A172 (cell line): ENCODE results near the gene SYK. TPM values are rescaled to one million over a fixed set of nuclear protein-coding genes. Genes with fewer than 3 reads are reported as not detected.
"Not testable (repeated sequence)": the region's sequence is repeated elsewhere in the genome, so short reads cannot be mapped to it uniquely, and the experiment has no call there.

Experiments used
- DNase-seq: peaks from one replicate; pipeline ENCODE4 v3.0.0-alpha.2; 2015; ENCODE audit warnings: low spot score
- total RNA-seq: library from RNA; depleted of rRNA; stranded (reverse); fragments of >200 nt; shearing (Covaris generic); gene quantifications from 2 replicates; pipeline ENCODE4 v1.2.3, GENCODE V29; 2014; rRNA removed

Gene SYK
- not detected in 2 replicates for total RNA-seq

DNA sequence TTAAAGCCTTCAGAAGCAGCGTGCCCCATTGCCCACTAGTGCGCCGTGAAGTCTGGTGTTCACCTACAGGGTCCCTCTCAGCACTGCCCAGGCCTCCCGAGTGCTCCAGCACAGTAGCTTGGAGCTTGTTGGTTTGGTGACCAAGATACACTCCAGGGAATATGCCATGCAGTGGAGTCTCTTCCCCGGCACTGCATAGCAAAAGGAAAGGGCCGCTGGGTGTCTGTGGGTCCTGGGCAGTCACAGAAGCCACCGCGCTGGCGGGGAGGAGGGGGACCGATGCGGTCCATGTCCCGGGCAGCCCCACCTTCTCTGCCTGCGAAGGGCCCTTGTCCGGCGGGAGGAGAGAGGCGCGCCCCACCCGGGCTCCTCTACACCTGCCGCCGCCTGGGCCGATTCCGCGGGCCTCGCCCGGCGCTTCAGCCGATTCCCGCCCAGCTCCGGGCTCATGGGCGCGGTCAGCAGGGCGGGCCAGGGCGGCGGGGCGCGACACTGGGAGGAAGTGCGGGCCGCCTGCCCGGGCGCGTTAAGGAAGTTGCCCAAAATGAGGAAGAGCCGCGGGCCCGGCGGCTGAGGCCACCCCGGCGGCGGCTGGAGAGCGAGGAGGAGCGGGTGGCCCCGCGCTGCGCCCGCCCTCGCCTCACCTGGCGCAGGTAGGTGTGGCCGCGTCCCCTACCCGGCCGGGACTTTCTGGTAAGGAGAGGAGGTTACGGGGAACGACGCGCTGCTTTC lies at the start of gene SYK:
SYK (plus strand) TSS at position 579 of the 732 bp plus-strand sequence. CDS start 42,080 bp downstream, outside the sequence.
- DNase-seq: no peak

DNA sequence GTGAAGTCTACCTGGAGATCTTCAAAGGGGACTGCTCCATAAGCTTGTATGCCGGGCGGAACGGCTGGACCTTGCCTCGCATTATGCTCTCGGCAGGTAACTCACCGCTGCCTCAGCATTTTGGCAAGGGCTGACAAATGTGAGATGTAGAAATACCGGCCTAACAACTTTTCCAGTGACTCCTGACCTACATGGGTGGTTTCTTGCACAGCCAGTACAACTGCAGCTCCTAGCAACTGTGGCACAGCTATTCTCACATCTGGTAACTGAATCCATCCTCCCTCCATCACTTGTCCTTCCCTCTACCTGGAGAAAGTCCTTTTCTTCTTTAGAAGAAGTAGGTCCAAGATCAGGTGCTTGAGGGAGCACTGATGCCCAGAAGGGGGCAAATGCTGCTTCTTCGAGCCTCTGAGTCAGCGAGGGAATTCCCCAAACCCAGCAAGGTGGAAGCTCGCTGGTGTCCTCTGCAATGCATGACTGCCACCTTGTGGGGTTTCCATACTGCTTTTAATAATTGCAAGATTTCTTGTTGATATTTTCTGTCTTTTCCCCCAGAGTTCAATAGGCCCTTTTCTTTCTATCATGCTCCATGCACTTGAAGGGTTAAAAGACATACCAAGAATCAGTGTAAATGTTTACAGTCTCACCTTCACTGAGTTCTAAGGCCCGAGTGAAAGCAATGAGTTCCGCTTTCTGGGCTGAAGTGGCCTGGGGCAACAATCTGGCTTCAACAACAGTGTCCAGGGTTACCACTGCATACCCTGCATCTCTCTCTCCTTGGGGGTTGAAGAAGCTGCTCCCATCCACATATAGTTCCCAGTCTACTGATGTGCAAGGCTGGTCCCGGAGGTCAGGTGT lies 45.9 kb upstream of the SYK start:
- peak; percentile 68 for DNase-seq

DNA sequence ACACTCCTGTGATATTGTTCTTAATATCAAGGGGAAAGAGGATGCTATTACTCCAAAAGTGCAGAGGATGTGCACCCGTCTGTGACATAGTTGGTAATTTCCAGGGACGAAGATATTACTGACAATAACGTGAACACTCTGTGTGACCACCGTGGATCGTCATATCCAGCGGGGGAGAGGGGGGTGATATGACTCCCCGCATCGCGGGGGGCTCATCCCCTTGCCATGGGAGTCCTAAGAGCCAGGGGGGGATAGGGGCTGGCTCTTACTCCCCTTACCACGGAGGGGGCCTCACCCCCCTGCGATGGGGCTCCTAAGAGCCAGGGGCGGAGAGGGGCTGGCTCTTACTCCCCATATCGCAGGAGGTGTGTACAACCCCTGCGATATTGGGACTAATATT lies 41.0 kb upstream of the SYK start:
- not testable (repeated sequence) for DNase-seq

DNA sequence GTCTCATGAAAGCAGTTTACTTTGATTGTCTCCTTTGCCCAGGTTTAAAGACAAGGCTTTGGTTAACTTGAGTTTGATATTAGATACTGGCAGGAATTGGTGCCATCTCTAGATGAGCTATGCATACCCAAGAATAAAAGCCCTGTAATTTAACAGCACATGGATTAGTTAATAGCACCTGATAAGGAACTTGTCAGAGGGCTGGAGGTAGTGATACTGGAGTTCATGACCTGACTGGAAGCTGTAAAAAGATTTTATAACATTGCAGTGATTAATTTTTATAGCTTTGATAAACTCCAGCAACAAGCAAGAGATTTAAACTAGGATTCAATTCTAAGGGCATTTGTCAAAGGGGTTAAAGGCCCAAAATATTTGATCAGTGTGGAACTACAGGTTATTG lies 34.9 kb upstream of the SYK start:
- no peak for DNase-seq

DNA sequence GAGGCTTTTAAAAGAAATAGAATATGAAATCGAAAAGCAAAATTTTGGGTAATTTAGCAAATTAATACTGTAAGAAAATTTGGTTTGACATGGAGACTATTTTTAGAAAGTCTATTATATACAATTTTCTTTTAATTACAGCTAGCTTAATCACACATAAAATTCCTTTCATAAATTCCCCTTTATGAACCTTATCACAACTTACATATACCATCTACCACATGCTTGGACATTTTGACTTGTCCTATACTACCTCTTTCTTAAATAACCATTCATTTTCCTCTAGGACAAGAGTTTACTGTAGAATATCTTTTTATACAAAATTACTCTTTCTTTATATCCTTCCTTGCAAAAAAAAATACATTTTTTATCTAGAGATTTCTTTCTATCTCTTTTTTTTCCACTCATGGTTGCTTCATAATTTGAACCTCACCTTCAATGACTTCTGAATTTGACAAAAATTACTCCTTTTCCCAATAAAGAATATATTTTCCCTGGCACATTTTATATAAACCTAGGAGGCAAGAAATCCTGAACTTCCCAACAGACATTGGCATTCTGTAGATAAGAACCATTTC lies 34.0 kb upstream of the SYK start:
- no peak for DNase-seq

DNA sequence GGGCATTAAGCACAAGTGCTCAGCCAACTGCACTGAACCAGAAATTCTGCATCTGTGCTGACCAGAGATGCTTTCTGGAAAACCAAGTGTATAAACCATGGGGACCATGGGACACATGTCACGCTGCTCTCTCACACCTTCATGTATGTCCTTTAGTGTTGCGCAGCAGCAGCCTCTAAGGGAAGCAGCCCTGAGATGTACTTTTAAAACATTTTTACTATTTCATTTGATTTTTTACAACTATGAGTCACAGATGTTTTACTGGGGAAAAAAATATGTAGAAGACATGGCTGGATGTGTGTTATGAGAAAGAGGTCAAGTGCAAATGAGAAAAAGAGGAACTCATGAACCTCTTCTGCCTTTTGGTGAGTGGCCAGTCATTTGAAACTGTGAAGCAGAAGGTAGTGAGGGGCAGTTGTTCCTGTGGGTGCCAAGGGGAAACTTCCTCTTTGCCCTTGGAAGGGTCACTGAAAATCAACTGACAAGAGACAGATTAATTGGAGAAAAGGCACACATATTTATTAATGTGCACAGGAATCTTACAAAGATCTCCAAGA lies 31.4 kb upstream of the SYK start:
- DNase-seq: no peak

DNA sequence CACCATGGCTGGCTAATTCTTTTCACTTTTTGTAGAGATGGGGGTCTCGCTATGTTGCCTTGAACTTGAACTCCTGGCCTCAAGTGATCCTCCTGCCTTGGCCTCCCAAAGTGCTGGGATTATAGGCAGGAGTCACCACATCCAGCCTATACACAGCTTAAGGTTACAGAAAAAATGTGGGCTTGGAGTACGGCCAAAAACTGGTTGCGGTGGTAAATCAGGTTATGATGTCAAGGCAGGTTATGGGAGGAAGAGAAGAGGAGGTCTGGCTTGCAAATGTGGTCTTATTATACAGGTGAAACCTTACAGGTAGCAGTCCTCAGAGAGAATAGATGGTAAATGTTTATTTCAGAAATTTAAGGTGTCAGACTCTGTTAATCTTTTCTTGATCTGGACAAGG lies 30.7 kb upstream of the SYK start:
- no peak for DNase-seq

DNA sequence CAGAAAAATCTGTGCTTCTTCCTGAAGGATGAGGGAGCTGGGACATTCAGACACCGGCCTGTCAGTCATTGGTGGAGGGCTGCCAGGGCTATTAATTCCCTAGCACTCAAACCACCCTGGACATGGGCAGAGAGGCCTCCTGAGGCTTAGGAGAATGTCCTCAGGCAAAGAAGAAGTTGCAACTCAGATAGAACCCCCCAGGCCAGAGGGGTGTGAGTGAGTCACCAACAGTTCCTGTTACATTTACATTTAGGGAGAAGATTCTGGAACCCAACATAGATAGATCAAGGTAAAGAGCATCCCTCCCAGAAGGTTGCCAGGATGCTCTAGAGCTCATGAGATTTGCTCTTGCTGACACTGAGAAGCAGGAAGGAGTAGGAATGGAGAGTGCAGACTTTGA lies 29.2 kb upstream of the SYK start:
- DNase-seq: no peak

DNA sequence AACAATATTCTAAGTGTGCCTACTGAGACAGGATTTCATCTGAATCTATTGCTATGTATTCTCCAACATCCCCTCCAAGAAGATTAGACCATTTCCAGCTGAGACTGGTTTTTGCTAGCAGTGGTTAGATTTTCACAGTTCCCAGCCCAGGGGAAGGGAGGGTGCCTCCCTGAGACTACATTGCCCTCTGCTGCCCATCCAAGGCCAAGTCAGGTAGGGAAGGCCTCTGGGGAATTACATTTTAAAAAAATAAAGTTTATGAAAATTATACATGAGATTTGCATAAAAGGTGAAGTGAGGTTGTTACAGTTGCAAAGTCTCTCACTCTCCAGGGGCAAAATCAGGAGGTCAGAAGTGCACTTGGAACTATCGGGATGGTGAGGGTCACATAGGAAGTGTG lies 28.0 kb upstream of the SYK start:
- no peak for DNase-seq

DNA sequence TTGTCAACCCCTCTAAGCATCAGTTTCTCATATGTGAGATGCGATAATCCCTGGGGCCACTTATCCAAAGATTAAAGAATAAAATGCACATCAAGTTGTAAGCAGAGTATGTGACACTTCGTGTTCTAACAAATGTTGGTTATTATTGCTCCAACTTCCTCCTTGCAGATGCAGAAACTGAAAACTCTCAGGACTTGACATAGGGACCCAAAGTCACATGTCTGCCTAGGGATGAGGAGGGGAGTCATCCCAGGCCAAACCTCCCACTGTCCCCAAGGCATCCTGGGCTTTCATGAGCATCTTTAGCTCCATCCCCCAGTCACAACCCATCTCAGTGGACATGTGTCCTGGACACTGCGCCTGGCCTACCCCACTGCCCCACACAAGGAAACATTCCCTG lies 27.5 kb upstream of the SYK start:
- no peak for DNase-seq

DNA sequence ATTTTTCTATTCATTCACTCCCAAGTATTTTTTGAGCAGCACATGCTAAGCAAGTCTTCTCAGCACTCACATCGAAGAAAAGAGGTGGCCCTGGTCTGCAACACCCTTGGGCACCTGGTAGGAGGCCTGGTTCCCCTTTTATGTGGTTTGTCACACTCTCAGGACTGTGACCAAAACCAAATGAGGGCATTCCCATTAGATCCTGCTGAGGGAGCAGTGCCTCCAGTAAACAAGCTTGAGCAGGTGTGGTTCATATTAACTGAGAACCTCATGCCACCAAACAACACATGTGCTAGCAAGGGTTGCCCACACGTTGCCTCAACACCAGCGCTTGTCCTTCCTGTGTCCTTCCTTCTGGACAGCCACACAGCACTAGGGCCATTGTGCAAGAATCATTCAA lies 26.9 kb upstream of the SYK start:
- DNase-seq: no peak

DNA sequence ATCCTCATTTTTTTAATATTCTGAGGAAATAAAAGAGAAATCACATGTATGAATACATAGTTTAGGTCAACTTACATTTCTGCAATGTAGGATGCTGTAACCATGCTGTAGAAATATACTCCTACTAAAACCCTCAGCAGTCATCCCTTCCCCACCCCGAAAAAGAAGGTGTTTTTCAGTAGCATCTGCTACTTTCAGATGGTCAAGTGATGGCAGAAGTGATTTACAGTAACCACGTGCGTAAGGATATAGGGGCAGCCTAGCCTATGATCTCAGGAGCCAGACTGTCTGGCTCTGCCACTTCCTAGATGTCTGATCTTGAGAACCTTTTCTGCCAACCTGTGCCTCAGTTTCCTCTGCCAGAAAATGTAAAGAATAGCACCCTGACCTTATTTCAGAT lies 26.0 kb upstream of the SYK start:
- no peak for DNase-seq

DNA sequence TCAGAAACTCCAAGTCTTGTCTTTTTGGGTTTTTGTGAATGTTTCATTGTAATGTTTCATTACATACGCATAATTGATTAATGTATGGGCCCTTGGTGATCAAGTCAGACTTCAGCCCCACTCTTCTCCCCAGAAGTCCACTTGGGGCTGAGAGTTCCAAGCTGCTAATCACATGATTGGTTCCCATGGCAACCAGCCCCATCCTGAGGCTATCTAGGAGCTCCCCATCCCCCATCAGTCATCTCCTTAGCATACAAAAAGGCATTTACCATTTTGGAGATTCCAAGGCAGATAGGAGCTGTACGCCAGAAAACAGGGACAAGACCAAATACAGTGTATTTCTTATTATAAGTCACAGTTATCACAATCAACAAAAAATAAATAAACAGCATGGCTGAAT lies 22.9 kb upstream of the SYK start:
- DNase-seq: no peak

DNA sequence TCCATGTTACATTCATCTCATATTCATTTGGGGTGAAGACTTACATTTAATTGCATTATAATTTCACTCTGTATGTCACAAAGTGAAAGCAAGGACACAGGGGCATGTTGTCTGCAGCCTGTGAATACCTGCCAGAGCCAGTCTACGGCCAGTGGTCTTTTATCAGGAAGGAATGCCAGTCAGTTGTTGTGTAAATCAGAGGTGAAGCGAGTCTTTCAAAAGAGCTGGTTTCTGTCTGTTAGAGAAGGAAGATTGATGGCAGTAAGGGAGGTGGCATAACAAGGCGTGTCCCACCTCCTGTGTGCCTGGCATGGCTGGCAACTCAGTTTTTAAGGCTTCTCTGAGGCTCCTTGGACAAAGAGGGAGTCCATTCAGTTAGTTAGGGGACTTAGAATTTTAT lies 18.1 kb upstream of the SYK start:
- DNase-seq: no peak

DNA sequence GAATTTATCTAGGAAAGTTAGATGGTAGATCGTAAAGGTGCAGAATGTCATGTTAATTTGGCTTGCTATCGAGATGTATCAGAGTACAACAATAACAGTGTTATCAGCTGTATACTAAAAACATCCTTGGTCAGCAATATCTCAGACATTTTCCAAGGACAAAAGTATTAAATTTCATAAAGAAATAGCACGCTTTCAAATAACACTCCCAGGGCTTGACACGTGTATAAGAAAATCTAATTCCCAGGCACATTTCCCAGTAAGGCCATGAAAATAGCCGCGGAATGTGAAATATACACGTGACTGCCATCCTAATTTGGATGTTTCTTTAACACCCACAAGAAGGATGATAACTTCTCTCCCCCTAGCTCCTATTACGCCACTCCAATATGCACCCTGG lies 17.7 kb upstream of the SYK start:
- no peak for DNase-seq

DNA sequence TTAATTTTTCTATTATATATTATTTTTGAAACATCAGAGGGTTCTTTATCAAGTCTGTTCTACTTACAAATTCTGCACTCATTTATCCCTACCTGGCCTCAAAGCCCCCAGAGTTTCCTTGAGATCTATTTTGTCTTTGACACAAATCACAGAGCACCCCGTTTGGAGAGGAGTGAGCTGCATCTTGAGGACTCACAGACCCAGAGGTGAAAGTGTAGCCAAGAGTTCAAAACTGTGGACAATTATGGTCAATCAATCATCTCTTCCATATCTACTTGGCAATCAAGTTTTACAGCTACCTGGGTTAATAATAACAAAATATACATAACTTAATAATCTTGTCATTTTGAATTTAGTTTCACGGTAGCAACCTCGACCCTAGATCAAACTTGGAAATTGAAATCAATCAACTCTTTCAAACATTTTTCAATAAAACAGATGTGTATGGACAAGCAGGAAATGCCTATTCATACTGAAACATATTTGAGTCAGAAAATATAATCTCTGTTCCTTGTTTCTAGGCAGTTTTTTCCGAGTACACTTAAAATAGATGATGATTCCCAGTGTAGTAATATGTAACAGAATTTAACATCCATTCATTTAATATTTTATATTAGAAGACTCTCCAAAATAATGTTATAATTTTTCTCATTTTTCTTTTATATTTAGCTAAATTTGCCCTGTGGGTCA lies 13.7 kb upstream of the SYK start:
- no peak for DNase-seq

DNA sequence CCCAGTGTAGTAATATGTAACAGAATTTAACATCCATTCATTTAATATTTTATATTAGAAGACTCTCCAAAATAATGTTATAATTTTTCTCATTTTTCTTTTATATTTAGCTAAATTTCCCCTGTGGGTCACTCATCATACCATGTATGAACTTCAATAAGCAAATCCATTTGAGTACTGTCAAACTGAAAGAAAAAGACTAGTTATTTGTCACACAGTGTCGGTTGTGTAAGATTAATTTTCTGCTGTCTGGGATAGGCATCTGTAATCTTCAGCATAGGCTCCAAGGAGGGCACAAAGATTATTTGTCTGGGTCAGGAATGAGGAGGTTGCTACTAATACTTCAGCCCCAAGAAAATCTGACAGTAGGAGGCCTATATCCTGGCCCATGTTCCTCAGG lies 13.1 kb upstream of the SYK start:
- DNase-seq: not testable (repeated sequence)

DNA sequence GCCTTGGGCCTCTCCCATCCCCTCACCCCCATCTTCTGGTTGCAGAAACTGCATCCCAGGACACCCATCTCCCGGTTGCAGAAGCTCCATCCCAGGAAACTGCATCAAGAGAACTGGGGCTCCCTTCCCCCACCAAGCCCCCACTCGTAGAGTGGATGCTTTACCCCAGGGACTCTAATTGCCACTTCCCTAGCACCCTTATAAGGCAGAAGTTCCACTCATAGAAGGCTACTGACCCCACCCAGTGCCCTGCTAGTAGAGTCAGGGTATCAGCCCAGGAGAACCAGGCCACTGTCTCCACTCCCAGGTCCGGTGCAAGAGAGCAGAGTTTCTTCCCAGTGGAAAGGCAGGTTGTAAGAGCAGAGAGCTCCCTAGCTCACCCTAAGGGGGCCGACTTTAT lies 12.2 kb upstream of the SYK start:
- DNase-seq: no peak

DNA sequence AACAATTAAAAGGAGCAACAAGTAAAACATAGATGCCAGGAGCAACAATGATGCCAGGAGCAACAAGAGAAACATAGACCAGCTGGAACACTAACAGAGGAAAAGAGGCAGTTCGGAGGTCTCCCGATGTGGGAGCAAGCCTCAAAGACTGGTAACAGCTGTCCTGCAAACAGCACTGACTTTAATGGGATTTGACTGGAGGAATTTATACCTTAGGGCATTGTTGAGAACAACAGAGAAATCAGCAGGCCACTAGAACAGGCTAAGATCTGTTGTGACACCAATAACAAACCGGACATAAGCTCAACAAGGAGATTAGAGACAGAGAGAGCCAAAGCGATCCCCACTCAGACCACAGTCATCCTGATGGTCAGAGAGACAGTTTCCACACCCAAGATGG lies 11.8 kb upstream of the SYK start:
- DNase-seq: no peak

DNA sequence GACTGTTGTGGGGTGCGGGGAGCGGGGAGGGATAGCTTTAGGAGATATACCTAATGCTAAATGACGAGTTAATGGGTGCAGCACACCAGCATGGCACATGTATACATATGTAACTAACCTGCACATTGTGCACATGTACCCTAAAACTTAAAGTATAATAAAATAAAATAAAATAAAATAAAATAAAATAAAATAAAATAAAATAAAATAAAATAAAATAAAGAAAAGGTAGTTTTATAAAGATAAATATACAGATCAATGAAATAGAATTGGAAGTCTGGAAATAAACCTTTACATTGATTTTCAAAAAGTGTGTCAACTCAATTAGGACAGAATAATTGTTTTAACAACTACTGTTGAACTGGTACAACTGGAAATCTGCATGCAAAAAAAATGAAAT lies 8.6 kb upstream of the SYK start:
- DNase-seq: not testable (repeated sequence)

DNA sequence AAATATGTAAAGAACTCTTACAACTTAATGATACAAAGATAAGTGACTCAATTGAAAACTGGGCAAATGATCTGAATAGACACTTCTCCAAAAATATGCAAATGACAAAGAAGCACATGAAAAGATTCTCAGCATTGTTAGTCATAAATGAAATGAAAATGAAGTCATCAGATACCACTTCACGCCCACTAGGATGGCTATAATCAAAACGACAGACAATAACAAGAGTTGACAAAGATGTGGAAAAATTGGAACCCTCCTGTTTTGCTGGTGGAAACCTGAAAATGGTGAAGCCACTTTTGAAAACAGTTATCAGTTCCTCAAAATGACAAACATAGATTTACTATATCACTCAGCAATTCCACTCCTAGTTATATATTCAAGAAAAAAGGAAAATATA lies 7.9 kb upstream of the SYK start:
- DNase-seq: no peak

DNA sequence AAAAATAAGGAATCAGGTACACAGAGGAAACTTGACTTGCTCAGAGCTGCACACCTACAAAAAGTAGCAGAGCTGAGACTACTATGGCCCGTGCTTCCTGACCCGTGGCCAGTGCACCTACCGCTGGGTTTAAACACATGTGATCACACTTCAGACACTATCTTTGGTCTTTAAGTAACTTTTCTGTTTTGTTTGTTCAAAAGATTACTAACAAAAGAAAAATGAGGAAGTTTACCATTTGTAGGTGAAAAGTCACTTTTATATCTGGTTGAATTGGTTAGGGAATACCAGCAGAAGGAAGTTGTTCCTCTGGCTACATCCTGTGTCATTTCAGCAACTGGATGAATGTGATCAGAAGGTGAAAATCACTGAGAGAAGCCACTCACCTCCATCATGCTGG lies 6.5 kb upstream of the SYK start:
- no peak for DNase-seq
